NCI-H345 (cell line): Measurements from ENCODE around the gene TMBIM1.

Experiments used
- DNase-seq: peaks from one replicate; lab custom pipeline; 2025; lab: John Stamatoyannopoulos, UW

Gene TMBIM1, protein sequence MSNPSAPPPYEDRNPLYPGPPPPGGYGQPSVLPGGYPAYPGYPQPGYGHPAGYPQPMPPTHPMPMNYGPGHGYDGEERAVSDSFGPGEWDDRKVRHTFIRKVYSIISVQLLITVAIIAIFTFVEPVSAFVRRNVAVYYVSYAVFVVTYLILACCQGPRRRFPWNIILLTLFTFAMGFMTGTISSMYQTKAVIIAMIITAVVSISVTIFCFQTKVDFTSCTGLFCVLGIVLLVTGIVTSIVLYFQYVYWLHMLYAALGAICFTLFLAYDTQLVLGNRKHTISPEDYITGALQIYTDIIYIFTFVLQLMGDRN

DNA sequence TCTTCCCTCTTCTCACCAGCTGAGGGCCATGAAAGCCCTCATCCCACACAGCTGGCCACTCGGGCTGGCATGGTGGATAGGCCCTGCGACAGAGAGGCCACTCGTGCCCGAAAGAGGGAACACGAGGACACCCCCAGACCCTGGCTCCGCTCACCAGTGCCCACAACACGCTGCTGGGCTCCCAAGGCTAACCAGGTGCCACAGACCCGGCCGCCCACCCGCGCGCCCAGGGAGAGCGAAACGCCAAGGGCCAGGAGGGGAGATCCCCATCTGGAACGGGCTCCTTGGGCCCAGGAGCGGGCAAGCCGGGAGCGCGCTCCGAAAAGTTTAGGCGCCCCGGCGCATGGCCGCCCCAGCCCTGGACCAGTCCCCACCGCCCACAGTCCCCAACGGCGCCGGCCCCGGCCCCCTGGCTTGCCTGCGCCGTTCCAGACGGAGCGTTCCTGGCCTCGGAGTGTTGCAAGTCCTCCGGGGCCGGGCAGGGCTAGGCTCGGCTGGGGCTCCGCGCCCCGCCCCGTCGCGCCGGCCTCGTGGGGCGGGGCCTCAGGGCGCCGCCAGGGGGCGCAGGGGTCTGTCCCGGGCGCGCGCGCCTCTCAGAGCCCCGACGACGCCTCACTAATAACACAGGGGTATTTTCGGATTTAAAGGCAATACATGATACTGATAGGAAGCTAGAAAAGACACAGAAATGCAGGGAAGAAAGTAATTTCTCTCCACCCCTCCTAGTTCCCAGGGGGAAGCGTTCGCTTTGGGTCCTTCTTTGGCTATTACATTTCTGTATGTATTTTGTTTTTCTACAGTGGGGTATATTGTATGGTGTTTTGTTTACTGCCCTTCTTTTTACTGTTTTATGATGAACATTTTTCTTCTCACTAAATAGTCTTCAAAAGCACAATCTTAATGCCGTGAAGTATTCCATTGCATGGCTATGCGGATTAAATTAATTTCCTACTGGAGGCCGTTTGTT is at the start of gene TMBIM1:
Gene TMBIM1 (minus strand): TSS at position 456 of the 967 bp plus-strand sequence. CDS start 10,362 bp downstream, outside the sequence.
- DNase-seq, result no peak

DNA sequence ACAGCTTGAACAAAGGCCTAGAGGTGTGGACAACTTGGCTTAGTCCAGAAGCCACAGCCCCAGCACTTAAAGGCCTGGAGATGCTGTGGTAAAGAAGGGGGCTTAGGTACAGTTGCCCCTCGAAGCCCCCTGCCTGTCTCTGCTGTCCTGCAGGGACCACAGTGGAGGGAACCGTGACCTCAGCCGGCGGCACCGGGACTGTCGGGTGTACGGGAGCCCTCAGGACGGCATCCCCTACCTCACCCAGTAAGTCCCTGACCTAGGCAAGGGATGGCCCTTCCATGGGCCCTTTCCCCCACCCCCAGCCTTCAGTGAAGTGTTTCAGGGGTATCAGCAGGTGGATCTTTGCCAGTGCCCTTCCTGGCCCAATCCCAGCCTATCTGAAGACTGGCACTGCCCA is 49.1 kb upstream of the TMBIM1 start:
- no peak for DNase-seq

GRCh38 chr2:218340656-218341055 is 48.4 kb upstream of the TMBIM1 start:
- DNase-seq, result no peak

- no peak for DNase-seq
These were observed 42.2 kb upstream of the TMBIM1 start for GRCh38 chr2:218334531-218334930.

- no peak for DNase-seq
These were observed 40.8 kb upstream of the TMBIM1 start for GRCh38 chr2:218332920-218333645.

DNA sequence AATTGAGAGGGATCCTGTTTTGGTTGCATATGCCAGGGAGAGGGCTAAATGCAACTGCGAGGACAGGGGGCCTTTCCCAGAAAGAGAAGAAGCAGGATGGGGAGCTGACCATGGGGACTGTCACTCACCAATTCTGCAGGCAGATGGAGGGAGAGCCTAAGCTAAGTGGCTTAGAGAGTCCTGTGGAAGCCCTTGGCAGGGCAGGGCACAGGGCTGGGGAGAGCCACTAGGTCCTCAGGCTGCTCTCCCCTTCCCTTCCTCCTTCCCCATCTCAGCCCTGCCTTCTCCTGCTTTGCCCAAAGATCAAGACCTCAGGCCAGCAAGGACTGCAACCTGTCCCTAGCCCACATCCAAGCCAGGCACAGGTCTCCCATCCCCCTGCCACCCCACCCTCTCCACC is 40.0 kb upstream of the TMBIM1 start:
- no peak for DNase-seq

DNA sequence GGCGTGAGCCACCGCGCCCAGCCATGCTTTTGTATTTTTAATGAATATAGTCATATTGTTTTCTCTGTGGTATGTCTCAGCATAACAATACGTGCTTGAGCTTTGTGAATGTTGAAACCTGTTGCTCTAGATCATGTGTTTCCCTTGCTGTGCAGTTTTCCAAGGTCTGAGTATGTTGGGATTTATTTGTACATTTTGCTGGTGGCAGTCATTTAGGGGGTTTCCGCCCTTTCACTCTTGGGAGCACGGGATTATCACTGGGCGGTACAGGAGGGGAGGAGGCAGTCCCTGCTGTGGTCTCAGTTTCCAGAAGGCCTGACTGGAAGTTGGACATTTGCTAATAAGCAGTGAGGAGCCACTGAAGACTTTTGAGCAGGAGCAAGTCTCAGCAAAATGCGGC is 39.4 kb upstream of the TMBIM1 start:
- DNase-seq, result no peak

DNA sequence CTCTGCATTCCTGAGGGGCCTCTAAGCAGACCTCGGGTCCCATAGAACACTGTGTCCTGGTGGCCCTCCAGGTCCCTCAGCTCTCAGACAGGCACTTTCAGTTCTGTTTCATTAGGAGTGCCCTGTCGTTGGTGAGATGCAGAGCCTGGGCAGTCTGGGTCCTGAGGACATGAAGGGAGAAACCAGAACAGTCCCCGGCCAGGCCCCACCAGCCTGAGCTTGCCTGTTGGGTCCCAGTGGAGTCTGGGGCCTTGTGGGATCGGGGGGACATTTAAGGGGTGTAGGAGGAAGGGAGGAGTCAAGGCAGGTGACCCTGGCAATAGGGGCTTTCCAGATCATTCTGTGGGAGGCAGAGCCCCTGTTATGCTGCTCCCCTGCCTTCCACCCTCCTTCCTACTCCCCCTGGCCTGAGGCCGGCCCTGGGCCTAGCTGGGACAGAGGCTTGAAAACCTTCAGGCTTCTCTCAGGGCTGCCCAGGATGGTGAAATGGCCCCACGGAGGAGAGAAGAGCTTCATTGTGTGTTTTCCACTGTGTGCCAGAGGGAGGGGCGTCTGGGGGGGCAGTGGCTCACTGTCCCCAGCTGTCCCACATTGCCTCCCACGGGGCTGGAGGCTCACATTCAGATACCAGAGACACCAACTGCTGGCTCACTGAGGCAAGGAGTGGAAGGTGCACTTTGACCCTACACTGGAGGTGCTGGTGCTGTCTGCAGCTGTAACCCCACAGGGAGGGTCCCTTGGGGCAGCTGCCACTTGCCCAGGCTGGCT is 37.7 kb upstream of the TMBIM1 start:
- no peak for DNase-seq

DNA sequence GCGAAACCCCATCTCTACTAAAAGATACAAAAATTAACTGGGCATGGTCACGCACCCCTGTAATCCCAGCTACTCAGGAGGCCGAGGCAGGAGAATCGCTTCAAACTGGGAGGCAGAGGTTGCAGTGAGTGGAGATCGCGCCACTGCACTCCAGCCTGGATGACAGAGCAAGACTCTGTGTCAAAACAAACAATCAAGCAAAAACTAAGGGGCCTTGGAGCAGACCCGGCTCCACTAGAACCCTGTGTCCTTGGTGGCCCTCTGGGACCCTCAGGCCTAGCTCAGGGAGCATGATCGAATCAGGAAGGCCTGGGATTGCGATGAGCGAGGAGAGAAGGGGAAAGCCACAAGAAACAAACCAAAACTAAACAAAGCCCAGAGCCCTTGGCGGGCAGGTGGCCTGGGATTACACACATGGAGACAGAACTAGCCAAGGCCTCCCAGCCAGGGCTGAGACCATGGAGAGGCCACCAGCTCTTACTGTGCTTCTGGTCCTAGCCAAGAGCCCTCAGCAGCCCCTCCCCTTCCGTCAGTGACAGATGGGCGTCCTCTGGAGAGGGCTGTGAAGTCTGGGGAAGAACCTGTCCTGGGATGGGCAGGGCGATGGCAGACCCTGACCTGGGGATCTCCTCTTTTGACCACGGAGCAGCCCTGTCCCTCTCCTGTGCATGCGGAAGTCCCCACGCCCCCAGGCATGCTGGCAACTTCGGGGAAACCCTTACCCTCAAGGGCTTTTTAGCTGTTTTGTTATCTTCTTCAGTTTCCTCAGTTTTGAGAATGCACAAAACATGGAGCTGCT is 36.9 kb upstream of the TMBIM1 start:
- DNase-seq, result no peak

DNA sequence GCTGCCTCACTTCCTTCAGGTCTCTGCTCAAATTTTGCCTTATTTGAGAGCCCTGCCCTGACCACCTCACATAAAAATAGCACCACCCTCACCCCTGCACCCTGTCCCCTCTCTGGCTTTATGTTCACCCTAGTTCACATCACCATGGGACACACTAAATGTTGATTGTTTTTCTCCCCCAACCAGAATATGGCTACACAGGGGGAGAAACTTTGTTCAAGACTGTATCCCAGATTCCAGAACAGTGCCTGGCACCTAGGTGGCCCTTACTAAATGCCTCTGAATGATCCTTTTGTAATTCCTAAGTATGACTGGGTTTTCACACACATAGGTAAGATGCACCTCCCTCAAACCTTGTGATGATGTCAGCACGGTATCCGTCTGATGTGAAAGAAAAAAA is 36.0 kb upstream of the TMBIM1 start:
- no peak for DNase-seq

- no peak for DNase-seq
These were observed 35.3 kb upstream of the TMBIM1 start for GRCh38 chr2:218327451-218328210.

GRCh38 chr2:218326315-218326714 is 34.0 kb upstream of the TMBIM1 start:
- no peak for DNase-seq

GRCh38 chr2:218325566-218326160 is 33.4 kb upstream of the TMBIM1 start:
- DNase-seq, result no peak

GRCh38 chr2:218323526-218324472 is 31.5 kb upstream of the TMBIM1 start:
- DNase-seq, result peak; percentile 44

DNA sequence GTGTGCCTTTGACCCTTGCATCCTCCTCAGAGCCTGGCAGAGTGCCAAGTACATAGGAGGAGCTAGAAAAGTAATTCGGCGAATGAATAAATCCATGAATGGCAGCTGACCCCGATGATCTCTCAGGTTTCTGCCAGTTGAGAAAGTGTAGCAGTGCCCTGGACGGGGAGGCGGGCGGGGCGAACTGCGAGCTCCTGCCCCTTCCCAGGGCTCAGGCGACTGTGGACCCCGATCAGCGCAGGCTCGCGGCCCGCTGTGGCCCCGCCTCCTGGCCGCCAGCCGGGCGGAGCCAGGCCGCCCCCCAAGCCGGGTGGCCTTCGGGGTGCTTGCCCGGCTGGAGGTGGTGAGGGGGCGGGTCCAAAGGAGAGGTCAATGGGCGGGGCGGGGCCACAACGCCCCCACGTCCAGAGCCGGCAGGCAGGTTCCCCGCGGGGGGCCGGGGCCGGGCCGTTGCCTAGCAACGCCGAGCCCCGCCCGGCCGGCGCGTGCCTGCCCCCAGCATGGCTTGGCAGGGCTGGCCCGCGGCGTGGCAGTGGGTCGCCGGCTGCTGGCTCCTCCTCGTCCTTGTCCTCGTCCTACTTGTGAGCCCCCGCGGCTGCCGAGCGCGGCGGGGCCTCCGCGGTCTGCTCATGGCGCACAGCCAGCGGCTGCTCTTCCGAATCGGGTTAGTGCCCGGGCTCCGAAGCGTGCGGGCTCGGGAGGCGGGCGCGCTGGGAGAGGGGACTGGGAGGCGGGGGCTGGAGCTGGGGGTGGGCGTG is 30.6 kb upstream of the TMBIM1 start:
- DNase-seq, result peak; percentile 86

DNA sequence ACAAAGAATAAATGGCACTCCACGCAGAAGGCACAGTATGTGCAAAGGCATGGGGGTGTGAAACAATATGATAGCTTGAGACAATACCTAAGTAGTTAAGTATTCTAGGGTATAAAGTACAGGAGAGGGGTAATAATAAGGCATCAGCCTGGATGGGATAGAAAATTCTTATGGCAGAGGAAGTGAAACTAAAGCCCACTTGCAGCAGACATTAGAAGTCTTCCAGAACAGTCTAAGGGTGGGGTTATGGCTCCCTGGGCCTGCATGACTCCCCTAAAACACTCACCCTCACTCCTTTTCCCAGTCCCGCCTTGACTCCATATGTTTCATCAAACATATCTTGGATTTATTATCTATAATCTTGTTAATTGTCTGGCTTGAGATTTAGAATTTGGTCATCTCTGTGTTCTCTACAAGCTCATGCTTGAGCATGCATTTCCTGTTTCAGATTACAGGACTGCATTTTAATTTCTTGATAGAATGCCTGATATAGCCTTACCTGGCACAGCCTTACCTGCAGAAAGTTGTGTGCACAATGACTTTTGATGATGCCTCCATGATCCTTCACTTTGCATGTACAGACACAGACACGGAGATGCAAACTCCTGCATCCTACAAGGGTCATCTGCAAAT is 28.5 kb upstream of the TMBIM1 start:
- no peak for DNase-seq

GRCh38 chr2:218319813-218320365 is 27.6 kb upstream of the TMBIM1 start:
- no peak for DNase-seq
